ENCODE measurements around the gene KPNA2. TPM values are rescaled to one million over a fixed set of nuclear protein-coding genes. Genes with fewer than 3 reads are reported as not detected.
A peak's percentile ranks its signal among the peaks of the same experiment; 100 is the strongest.

The KPNA2 gene
- total and polyA plus RNA-seq, 2 of the 13 experiments (the other 11 are each of a cell fraction or from before 2014, with no cell fraction given) = 111 to 305 TPM

GRCh38 chr17:68029512-68030215 is 5.9 kb upstream of the KPNA2 start (continued):
- TF ChIP-seq, protein P1, sequence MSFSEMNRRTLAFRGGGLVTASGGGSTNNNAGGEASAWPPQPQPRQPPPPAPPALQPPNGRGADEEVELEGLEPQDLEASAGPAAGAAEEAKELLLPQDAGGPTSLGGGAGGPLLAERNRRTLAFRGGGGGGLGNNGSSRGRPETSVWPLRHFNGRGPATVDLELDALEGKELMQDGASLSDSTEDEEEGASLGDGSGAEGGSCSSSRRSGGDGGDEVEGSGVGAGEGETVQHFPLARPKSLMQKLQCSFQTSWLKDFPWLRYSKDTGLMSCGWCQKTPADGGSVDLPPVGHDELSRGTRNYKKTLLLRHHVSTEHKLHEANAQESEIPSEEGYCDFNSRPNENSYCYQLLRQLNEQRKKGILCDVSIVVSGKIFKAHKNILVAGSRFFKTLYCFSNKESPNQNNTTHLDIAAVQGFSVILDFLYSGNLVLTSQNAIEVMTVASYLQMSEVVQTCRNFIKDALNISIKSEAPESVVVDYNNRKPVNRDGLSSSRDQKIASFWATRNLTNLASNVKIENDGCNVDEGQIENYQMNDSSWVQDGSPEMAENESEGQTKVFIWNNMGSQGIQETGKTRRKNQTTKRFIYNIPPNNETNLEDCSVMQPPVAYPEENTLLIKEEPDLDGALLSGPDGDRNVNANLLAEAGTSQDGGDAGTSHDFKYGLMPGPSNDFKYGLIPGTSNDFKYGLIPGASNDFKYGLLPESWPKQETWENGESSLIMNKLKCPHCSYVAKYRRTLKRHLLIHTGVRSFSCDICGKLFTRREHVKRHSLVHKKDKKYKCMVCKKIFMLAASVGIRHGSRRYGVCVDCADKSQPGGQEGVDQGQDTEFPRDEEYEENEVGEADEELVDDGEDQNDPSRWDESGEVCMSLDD (CRISPR knock-in tag; IDR thresholded peaks at IDR 0.05; ENCODE audit: borderline replicate concordance) = no peak
- peak; percentile 86 for TF ChIP-seq ARNTL (CRISPR knock-in tag; IDR thresholded peaks at IDR 0.05)
- no peak for TF ChIP-seq GMEB2 (CRISPR knock-in tag; IDR thresholded peaks at IDR 0.05; ENCODE audit: low read depth)
- TF ChIP-seq ZNF569 (CRISPR knock-in tag; IDR thresholded peaks at IDR 0.05; ENCODE audit: borderline replicate concordance) = no peak
- no peak for TF ChIP-seq SMARCC2 (IDR thresholded peaks at IDR 0.05)
- peak; percentile 63; the same call in 1 of the 2 replicates for TF ChIP-seq SMAD3 (CRISPR knock-in tag; IDR thresholded peaks at IDR 0.05)
- no peak for TF ChIP-seq ZBTB33 (CRISPR knock-in tag; IDR thresholded peaks at IDR 0.05)
- TF ChIP-seq REPIN1 (CRISPR knock-in tag; IDR thresholded peaks at IDR 0.05; ENCODE audit: borderline replicate concordance, low read depth) = peak; percentile 89
- TF ChIP-seq SMAD1 (CRISPR knock-in tag; IDR thresholded peaks at IDR 0.05; ENCODE audit: borderline replicate concordance, low read depth) = no peak
- TF ChIP-seq TOPORS (CRISPR knock-in tag; IDR thresholded peaks at IDR 0.05) = peak; percentile 76; the same call in 1 of the 2 replicates
- TF ChIP-seq, protein P2, sequence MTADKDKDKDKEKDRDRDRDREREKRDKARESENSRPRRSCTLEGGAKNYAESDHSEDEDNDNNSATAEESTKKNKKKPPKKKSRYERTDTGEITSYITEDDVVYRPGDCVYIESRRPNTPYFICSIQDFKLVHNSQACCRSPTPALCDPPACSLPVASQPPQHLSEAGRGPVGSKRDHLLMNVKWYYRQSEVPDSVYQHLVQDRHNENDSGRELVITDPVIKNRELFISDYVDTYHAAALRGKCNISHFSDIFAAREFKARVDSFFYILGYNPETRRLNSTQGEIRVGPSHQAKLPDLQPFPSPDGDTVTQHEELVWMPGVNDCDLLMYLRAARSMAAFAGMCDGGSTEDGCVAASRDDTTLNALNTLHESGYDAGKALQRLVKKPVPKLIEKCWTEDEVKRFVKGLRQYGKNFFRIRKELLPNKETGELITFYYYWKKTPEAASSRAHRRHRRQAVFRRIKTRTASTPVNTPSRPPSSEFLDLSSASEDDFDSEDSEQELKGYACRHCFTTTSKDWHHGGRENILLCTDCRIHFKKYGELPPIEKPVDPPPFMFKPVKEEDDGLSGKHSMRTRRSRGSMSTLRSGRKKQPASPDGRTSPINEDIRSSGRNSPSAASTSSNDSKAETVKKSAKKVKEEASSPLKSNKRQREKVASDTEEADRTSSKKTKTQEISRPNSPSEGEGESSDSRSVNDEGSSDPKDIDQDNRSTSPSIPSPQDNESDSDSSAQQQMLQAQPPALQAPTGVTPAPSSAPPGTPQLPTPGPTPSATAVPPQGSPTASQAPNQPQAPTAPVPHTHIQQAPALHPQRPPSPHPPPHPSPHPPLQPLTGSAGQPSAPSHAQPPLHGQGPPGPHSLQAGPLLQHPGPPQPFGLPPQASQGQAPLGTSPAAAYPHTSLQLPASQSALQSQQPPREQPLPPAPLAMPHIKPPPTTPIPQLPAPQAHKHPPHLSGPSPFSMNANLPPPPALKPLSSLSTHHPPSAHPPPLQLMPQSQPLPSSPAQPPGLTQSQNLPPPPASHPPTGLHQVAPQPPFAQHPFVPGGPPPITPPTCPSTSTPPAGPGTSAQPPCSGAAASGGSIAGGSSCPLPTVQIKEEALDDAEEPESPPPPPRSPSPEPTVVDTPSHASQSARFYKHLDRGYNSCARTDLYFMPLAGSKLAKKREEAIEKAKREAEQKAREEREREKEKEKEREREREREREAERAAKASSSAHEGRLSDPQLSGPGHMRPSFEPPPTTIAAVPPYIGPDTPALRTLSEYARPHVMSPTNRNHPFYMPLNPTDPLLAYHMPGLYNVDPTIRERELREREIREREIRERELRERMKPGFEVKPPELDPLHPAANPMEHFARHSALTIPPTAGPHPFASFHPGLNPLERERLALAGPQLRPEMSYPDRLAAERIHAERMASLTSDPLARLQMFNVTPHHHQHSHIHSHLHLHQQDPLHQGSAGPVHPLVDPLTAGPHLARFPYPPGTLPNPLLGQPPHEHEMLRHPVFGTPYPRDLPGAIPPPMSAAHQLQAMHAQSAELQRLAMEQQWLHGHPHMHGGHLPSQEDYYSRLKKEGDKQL (CRISPR knock-in tag; IDR thresholded peaks at IDR 0.05; ENCODE audit: low read depth) = 0 out of 2 replicates have a peak, but pooled peaks have one; percentile 48

Data from HepG2 (cell line).